T-helper 2 cell treated with Interferon-gamma antibody and Interleukin-4, amounts not matched to agents 100 ng/mL and 5 ng/mL, for 36 hours (primary cell): ENCODE data around the gene GTF2A1L. TPM values are rescaled to one million over a fixed set of nuclear protein-coding genes. Genes with fewer than 3 reads are reported as not detected.
"Not testable (repeated sequence)": the region's sequence is repeated elsewhere in the genome, so short reads cannot be mapped to it uniquely, and the experiment has no call there.

ENCODE experiments used
- intact Hi-C: fragments of 100-400 bp; cut with micrococcal nuclease; formaldehyde crosslinking; loops from one replicate; pipeline ENCODE4 v1.15.1; 2023
- total RNA-seq: library from RNA; stranded (reverse); gene quantifications from 2 replicates; pipeline ENCODE4 v1.2.3, GENCODE V29; 2022

GTF2A1L gene
- total RNA-seq, 1 donor from 2014 or later: not detected

GRCh38 chr2:48696881-48697280 is 79.2 kb downstream of the GTF2A1L start:
- intact Hi-C loops: no loop called here

GRCh38 chr2:48699348-48699930 is 81.8 kb downstream of the GTF2A1L start:
- intact Hi-C loops: no loop called here

DNA sequence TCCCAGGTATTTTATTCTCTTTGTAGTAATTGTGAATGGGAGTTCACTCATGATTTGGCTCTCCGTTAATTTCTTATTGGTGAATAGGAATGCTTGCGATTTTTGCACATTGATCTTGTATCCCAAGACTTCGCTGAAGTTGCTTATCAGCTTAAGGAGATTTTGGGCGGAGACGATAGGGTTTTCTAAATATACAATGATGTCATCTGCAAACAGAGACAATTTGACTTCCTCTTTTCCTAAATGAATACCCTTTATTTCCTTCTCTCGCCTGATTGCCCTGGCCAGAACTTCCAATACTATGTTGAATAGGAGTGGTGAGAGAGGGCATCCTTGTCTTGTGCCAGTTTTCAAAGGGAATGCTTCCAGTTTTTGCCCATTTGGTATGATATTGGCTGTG is 86.0 kb downstream of the GTF2A1L start:
- intact Hi-C loops: not testable (repeated sequence)

DNA sequence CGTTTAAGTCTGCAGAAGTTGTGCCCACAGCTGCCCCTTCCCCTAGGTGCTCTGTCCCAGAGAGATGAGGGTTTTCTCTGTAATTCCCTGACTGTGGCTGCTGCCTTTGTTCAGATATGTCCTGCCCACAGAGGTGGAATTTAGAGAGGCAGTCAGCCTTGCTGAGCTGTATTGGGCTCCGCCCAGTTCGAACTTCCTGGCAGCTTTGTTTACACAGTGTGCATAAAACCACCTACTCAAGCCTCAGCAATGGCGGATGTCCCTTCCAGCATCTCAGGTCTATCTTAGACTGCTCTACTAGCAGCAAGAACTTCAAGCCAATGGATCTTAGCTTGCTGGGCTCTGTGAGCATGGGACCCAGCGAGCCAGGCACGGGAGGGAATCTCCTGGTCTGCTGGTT is 89.8 kb downstream of the GTF2A1L start:
- intact Hi-C loops: no loop called here

- intact Hi-C loops: no loop called here
Measured at GRCh38 chr2:48709096-48710034, 91.7 kb downstream of the GTF2A1L start.

- intact Hi-C loops: no loop called here
Measured at GRCh38 chr2:48711343-48711742, 93.7 kb downstream of the GTF2A1L start.

GRCh38 chr2:48712151-48712550 is 94.5 kb downstream of the GTF2A1L start:
- intact Hi-C loops: no loop called here

- intact Hi-C loops: no loop called here
Measured at GRCh38 chr2:48713647-48714046, 96.0 kb downstream of the GTF2A1L start.

GRCh38 chr2:48714245-48714644 is 96.6 kb downstream of the GTF2A1L start:
- intact Hi-C loops: no loop called here

GRCh38 chr2:48715042-48715899 is 97.6 kb downstream of the GTF2A1L start:
- intact Hi-C loops: no loop called here

DNA sequence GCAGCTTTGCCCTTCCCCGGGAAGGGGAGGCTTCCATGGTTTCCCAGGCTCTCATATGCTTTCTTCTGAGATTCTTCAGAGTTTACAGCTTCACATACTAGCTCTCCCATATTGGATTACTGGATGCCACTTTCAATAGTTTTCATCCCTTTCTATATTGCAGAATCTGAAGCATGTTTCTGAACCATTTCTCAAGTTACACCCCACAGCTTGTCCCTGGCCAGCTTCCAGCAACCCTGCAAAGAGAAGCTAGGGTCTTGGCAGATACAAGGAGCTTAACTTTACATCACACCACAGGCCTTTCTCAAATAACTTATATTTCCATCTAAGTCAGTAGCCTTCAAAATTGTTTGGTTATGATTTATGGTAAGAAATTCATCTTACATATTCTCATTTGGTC is 98.3 kb downstream of the GTF2A1L start:
- intact Hi-C loops: no loop called here

GRCh38 chr2:48717846-48718245 is 100.2 kb downstream of the GTF2A1L start:
- intact Hi-C loops: no loop called here

GRCh38 chr2:48719480-48720177 is 102.0 kb downstream of the GTF2A1L start:
- intact Hi-C loops: no loop called here

- intact Hi-C loops: no loop called here
Measured at GRCh38 chr2:48721158-48721557, 103.5 kb downstream of the GTF2A1L start.

GRCh38 chr2:48722391-48722790 is 104.7 kb downstream of the GTF2A1L start:
- intact Hi-C loops: no loop called here

DNA sequence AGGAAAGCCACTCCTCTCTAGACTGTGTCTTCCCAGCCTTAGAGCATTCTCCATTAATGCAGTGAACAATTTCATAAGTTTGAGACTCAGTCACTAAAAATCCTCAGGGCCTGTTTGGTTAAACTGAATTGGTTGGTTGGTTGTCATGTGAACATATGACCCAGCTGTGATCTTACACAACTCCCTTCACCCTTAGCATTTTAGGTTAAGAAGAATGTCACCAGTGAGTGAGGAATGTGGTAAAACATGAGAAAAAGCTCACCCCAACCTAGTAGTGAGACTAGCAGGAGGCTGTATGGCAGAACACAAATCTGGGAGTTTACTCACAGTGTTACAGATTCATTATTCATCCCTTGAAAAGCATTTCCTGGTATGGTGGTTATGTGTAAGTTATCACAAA is 105.5 kb downstream of the GTF2A1L start:
- intact Hi-C loops: no loop called here

DNA sequence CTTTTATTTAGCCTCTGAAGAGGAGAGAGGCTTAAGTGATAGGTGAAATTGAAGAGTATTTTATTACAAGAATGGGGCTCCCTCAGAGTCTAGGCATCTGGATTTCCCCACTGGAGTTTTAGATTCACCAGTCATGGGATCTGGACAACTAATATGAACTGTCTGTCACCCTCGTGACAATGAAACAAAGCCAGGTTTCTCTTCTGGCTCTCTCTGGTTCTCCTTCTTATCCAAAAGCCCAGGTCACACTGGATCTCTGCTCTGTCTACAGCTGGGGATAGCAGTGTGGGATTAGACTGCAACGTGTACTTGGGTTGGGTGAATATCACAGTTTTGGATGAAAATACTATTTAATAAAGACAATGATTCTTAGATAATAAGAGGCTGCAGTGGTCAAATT is 106.6 kb downstream of the GTF2A1L start:
- intact Hi-C loops: no loop called here

DNA sequence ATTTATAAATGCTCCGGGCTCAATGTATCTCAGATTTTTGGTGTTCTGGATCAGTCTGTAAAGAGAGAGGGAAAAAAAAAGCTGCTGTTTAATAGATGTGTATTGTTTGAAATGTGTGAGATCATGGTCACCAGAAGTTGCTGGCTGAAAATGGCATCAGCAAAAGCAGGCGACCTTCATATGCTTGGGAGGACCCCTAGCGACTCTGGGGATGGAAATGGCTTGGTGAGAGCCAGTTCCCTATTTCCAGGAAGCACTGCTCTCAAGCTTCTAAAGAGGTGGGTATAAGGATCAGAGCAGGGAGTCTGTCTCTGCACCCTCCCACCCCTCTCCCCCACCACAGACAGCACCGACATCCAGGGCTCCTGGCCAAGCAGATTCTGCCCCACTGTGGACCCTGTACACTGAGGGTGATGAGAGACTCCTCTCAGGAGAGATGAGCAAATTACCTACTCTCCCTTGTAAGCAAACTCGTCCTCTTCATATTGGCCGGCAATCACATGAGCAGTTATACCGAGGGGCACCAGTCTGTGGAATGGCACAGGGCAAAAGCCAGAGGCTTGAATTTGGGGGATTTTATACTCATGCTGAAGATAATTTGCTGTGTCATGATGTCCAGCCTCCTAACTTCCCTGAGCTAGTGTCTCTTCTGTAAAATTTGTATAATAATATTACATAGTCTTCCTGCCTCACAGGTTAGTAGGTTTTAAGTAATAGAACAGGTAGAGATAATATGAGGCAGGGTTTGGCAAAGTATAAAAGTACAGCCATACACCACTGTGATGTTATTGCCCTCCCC is 108.2 kb downstream of the GTF2A1L start:
- intact Hi-C loops: no loop called here

DNA sequence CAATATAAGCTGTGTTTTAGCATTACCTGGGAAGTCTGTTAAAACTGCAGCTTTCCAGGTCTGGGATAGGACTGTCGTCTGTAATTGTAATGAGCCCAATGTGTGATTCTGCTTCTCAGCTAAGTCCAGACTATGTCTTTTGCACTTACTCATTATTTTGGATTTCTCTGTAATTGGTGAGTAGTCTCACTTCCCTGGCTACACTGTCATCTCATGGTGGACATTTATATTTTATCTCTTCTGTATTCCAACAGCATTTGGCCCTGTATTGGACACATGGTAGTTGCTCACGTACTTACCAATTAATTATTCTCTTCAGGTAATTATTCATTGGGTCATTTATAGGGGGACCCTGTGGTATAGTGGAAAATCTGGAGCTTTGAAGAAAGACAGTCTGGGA is 109.9 kb downstream of the GTF2A1L start:
- intact Hi-C loops: no loop called here

DNA sequence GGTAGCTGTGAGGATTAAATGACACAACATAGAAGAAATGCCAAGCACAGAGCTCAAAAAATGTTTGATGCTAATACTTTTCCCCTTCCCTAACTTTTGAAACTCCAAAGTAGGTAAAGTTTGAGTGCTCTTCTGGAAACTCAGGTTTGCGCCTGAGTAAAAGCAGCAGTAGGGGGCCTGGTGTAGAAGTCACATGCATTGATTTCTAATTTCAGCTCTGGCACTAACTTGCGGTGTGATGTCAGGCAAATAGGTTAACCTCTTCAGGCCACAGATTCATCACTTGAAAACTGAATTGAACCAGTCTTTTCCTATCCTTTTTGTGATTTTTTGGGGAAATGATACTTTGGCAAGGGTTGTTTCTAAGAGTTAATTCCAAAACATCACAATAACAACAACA is 110.6 kb downstream of the GTF2A1L start:
- intact Hi-C loops: no loop called here
